ENCODE data around the gene OR2B2.

OR2B2 gene

DNA sequence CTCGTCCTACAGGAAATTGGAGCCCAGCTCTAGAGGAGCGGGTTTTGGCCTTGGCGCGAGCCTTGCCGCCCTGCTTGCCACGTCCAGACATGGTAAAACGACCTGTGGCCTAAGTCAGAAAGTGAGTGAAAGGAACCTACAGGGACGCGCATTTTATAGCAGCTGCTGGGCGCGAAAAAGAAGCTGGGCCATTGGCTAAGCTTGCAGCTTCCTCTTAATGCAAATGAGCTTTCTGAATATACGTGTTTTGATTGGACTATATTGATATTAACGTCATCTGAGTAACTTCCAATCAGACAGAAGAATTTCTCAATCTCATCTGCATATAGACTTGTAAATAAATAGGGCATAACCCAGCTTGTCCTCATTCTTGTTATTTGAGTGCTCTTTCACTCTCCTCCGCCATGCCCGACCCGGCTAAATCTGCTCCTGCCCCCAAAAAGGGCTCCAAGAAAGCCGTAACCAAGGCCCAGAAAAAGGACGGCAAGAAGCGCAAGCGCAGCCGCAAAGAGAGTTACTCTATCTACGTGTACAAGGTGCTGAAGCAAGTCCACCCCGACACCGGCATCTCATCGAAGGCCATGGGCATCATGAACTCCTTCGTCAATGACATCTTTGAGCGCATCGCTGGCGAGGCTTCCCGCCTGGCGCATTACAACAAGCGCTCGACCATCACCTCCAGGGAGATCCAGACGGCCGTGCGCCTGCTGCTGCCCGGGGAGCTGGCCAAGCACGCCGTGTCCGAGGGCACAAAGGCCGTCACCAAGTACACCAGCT, 18.9 kb downstream of the OR2B2 start:
- FAIRE-seq = peak; percentile 14

DNA sequence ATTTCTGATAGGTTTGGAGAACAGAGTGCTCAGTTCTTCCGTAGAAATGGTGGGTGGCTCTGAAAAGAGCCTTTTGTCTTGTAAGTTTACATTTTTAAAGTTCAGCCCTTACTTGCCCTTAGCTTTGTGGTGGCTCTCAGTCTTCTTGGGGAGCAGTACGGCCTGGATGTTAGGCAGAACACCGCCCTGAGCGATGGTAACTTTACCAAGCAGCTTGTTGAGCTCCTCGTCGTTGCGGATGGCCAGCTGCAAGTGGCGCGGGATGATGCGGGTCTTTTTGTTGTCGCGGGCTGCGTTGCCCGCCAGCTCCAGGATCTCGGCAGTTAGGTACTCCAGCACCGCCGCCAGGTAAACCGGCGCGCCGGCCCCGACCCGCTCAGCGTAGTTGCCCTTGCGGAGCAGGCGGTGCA, 19.5 kb downstream of the OR2B2 start:
- FAIRE-seq = no peak

DNA sequence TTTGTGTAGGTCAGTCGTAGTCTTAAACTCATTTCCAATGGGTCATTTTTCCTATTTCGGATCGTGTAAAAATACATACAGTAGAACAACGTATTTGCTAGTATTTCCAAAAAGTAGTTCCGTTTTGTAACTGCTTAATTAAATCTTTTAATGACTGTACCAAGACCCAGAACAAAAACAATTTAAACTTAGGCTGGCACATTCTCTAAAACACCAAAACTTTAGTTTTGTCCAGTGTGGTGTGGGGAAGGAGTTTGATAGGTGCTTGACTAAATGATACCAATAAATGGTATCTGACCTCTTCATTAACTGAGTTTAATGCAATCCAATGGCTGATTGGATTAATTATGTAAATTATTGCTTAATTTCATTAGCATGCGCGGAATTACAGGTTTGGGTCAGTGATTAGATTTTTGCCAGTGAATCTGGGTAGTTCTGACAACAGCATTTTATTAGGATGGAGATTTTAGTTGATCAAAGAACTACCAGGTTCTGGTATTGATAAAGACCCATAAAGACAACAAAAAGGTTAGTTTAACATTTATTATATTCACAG, 20.8 kb downstream of the OR2B2 start:
- no peak for FAIRE-seq

DNA sequence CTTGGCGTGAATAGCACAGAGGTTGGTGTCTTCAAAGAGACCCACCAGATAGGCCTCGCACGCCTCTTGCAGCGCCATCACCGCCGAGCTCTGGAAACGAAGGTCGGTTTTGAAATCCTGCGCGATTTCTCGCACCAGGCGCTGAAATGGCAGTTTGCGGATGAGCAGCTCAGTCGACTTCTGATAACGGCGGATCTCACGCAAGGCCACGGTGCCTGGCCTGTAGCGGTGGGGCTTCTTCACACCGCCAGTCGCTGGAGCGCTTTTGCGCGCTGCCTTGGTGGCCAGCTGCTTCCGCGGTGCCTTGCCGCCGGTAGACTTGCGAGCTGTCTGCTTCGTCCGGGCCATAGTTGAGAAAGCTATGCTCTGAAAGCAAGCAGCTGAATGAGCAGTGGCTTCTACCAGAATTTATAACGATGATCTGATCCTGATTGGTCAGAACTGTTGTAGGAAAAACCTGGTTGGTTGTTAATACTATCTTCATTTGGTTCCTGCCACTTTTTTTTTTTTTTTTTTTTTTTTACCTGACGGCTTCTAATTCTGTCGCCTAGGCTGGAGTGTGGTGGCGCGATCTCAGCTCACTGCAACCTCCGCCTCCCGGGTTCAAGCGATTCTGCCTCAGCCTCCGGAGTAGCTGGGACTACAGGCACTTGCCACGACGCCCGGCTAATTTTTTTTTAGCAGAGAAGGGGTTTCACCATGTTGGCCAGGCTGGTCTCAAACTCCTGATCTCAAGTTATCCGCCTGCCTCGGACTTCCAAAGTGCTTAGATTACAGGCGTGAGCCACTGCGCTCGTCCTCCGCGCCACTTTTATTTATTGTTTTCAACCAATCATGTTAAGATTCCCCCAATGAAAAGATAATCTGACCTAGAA, 21.5 kb downstream of the OR2B2 start:
- no peak for FAIRE-seq

DNA sequence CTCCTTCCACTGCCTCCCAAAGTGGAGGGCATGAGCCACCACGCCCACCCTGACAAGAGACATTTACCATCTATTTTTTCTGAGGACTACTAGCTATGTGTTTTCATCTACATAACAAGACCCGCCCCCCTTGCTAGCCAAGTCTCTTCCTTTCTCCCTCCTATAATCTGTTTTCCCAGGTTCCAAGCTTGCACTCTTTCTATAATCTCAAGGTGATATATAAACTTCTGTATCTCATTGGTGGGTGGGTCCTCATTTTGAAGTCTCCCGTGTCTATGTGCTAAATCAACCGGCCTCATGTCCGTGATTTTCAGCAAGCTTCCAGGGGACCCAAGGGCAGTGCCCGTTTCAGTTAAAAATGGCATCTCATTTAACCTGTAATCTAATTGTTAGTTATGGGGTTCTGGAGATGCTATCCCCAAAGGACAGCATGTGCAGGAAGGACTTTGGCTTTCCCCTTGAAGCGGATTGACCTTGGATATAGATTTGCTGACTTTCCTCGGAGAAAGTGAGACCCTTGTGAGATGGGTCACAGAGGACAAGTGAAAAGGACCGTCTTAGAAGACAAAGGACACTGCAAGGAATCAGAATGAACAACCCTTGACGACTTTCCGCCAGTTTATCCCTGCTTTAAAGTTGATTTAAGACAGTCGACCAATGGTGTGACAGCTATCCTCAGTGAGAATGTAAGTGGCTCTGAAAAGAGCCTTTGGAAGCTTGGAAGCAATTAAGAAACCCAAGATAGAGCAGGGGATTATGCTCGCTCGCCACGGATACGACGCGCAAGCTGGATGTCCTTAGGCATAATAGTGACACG, 22.4 kb downstream of the OR2B2 start:
- FAIRE-seq = no peak

DNA sequence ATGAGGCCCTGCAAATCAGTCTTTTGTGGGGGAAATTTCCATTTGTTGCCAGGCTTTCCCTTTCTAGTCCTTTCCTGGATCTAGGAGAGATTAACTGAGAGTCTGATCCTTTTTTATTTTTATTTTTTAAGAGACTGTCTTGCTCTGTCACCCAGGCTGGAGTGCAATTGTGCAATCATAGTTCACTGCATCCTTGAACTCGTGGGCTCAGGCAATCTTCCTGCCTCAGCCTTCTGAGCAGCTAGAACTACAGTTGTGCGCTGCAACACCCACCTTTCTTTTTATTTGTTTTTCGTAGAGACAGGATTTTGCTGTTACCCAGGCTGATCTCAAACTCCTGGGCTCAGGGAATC, 22.9 kb downstream of the OR2B2 start:
- FAIRE-seq = no peak

DNA sequence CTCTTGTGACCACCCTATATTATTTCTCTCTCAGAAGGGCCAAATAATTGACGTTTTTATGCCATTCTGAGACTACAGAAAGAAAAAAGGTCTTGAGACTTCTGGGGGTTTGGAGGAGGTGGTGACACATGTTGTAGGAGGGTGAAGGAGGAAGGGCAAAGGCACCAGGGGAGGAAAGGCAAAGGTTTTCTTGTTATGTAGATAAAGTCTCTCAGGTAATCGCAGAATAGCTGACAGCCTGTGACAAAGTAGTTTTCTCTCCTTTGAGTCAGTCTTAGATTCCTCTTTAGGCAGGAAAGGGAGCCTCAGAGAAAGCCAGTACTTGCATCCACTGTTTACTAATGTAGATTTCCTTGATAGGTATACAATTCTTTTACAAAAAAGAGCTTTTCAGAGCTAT, 23.6 kb downstream of the OR2B2 start:
- FAIRE-seq = no peak

DNA sequence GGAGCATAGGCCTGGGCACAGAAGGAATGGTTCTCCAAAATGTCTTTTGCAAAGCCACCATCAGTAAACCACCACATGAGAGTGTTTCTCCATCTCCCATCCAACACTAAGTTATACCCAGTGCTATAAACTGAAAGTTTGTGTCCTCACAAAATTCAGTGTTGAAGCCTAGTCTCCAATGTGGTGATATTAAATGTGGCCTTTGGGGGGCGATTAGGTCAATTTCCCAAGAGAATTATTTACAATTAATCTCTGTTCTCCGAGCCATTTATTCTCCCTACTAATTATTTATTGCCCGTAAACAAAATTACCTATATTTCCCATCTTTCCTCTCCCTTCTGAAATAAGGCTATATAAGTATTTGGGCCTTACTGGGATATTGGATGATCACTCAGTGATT, 26.1 kb downstream of the OR2B2 start:
- FAIRE-seq = no peak

DNA sequence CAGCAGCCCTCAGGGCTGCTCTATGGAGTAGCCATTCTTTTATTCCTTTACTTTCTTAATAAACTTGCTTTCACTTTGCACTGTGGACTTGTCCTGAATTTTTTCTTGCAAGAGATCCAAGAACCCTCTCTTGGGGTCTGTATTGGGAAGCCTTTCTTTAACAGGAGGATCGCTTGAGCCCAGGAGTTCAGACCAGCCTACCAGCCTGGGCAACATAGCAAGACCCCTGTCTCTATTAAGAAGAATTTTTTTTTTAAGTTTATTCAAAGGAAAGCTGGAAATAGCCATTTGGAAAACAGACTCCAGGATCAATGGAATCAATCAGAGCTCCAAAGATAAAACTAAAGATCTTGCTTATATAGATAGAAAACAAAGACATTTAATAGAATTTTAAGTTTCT, 29.1 kb downstream of the OR2B2 start:
- FAIRE-seq = no peak

DNA sequence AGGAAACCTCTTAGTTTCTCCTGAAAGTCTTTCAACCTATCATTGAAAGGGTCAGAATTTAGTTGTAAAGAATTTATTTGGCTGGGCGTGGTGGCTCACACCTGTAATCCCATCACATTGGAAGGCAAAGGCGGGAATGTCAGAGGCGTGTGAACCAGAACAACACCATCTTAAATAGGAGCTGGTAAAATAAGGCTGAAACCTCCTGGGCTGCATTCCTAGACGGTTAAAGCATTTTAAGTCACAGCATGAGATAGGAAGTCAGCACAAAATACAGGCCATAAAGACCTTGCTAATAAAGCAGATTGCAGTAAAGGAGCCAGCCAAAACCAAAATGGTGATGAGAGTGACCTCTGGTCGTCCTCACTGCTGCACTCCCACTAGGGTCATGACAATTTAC, 29.6 kb downstream of the OR2B2 start:
- no peak for FAIRE-seq

DNA sequence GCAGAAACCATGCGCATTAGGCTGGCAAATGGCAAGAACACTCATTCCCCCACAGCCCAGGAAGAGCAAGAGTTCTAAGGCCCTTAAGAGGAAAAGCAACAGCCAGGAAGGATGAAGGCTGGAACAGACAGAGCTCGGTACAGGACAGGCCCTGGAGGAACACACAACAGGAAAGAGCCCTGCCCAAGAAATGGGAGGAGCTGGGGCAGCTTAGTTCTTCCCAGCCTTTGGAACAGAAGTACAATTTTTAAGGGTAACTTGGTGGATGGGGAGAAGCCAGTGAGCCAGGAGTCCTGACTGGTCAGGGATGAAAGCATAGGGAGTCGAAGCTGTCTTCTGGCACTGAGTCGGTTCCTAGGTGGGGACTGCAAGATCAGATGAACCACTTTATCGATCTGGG, 32.4 kb downstream of the OR2B2 start:
- no peak for FAIRE-seq

DNA sequence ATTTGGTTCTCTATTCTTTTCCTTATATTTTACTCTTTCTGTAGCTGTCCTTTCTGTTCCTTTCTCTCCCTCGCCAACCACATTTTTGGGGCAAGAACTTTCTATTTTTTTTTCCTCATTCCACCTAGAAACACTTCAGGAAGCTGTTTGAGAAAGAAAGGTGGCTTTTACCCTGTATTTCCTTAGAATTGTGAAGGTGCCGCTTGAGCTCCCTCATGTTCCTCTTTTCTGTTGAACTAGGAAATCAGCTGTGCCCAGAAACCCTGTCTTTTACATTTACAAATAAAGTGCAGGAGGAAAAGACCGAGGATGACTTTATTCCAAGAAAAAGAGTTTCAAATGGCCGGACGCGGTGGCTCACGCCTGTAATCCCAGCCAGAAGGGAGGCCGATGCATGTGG, 38.2 kb downstream of the OR2B2 start:
- no peak for FAIRE-seq

DNA sequence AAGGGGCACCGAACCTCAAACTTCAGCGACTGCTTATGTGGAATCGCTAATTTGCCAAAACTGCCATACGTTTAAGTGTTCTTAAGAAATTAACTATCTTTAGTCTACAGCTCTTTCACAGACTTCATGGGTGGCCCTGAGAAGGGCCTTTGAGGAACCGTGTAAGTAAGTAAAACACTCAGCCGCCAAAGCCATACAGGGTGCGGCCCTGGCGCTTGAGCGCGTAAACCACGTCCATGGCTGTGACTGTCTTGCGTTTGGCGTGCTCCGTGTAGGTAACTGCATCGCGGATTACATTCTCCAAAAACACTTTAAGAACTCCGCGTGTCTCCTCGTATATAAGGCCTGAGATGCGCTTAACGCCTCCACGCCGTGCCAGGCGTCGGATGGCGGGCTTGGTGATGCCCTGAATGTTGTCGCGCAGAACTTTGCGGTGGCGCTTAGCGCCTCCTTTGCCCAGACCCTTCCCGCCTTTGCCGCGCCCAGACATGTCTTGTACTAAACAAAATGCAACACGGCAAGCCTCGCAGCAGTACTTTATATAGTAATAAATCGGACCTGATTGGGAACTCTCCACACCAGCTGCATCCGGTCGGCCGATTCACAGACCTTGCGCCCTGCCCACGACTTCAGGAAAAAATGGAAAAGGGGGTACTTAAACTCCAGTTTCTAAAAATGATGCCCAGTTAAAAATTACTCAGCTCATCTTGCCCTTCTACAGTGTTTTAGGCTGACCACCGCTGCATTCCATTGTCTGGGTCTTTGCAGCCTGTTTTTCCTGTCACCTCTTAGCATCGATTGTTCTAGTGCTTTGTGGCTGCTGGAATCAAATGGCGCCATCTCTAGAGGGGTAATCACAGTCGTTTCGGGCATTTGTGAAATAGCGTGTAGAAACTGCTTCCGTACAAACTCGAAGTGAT, 38.9 kb downstream of the OR2B2 start:
- no peak for FAIRE-seq

DNA sequence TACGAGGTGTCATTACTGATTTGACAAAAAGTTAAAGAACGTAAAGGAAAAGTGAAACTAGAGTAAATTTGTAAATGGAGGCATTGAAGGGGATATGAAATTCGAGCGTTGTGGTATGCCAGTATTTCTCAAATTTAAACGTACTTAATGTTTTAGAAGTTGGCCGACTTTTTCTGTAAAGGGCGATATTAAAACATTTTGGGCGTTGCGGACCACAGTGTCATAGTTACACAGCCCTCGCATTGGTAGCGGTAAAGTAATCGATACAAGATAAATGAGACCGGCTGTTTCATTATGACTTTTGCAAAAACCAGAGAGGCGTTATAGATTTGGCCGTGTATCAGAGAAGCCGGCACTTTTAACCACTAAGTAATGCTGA, 39.6 kb downstream of the OR2B2 start:
- FAIRE-seq = no peak

DNA sequence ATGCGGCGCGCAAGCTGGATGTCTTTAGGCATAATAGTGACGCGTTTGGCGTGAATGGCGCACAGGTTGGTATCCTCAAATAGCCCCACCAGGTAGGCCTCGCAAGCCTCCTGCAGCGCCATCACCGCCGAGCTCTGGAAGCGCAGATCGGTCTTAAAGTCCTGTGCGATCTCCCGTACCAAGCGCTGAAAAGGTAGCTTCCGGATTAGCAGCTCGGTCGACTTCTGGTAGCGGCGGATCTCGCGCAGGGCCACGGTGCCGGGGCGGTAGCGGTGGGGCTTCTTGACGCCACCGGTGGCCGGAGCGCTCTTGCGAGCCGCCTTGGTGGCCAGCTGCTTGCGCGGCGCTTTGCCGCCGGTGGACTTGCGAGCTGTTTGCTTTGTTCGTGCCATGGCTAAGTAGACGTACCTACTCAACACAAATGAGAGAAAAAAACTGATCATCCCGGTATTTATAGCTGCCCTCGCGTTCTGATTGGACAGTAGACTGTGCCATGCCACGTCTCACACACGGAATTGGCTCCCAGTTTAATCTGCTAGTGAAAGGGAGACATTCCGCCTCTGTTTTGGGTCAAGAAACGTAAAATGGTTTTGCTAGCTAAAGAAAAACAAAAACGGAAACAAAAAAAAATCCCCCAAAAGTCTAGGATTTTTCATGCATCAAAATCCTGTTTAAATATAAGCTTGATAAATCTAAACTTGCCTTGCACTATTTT, 40.1 kb downstream of the OR2B2 start:
- peak; percentile 57 for FAIRE-seq

DNA sequence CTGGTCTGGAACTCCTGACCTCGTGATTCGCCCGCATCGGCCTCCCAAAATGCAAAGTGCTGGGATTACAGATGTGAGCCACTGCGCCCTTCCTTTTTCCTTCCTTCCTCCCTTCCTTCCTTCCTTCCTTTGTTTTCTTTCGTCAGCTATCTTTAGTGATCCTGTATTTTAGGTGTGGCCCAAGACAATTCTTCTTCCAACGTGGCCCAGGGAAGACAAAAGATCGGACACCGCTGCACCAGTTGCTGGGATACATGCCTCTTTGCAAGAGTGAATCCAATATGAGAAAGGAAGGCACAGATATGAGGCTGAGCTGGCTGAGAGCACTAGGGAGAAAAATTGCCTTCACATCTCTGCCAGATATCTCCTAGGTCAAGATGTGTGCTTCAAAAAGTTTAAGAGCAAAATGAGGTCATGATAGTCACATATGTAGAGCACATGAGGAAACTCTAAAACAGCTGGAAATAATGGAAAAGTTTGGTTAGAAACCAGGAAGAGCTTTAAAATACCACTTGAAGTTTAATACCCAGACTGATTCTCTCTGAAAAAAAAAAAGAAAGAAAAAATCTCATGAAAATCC, 41.8 kb downstream of the OR2B2 start:
- no peak for FAIRE-seq

DNA sequence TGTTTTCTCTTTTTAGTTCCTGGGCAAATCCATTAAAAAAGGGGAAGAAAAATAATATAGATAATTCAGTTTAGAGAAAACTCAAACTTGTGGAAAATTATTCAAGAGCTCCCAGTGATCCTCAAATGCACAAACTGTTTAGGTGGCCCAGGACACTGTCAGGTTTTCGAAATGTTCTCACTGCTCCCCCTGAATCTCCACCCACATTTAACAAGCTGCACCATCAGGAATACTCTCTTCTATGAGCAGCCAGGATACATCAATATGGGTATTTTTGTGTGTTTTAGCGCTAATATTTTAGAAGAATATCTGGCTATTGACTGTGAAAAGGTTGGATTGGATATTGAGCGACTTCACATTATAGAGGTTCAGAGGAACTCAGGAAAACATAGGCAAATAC, 43.9 kb downstream of the OR2B2 start:
- FAIRE-seq = no peak

DNA sequence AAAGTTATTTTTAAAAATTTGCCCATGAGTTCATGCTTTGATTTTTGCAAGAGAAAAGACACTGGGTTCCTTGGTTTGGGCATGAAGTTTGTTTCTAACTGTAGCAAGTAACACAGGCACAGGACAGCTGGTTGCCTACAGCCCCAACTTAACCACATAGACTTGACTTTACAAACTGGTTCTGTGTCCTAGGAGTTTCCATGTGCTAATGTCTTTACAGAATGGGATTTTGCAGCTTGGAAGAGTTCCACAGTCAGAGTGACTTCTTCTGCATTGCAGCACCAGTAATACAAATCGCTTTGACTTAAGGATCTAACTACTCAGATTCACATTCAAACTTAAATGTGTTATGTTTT, 44.3 kb downstream of the OR2B2 start:
- no peak for FAIRE-seq

DNA sequence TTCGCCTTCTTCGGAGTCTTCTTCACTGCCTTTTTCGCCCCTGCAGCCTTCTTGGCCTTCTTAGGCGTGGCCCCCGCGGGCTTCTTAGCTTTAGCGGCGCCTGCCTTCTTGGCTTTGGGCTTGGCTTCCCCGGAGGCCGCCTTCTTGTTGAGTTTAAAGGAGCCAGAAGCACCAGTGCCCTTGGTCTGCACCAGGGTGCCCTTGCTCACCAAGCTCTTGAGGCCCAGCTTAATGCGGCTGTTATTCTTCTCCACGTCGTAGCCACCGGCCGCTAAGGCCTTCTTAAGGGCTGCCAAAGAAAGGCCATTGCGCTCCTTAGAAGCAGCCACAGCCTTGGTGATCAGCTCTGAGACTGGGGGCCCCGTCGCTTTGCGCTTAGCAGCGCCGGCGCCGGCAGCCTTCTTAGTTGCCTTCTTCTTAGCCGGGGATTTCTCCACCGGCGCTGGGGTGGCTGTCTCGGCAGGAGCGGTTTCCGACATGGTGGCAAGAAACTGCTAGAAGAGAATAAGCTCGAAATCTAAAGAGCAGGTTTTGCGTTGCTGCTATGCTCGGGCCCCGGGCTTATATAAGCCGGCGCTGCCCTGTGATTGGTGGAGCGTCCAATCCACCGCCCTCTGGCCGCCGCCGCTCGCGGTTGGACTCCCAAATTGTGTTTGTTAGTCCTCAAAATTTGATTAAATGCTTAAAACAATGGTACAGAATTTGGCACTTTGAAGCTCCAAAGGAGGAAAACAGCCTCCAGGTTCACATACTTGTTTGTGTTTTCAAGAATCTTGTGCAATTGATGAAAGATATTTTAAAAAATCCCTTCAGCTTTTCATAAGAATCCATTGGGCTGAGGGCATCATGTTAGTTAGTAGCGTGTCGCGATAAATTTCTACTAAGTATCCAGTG, 44.9 kb downstream of the OR2B2 start:
- no peak for FAIRE-seq
